Measurements from ENCODE around the gene CEP63. TPM values are rescaled to one million over a fixed set of nuclear protein-coding genes. Genes with fewer than 3 reads are reported as not detected.

CEP63 gene
- total RNA-seq, 1 donor from 2014 or later = 16.8 TPM

- TF ChIP-seq CTCF (IDR thresholded peaks at IDR 0.05; ENCODE audit: unreplicated experiment) = no peak
- no peaks in the 10 kb centered on the region for H3K9me3 Mint-ChIP-seq (ENCODE audit: unreplicated experiment)
- DNase-seq (ENCODE audit: low spot score) = no peak
- H3K27me3 Mint-ChIP-seq (ENCODE audit: unreplicated experiment) = no peaks in the 10 kb centered on the region
- H3K27ac Mint-ChIP-seq (ENCODE audit: unreplicated experiment) = no peak overlapping the region
- no peaks in the 10 kb centered on the region for H3K4me1 Mint-ChIP-seq (ENCODE audit: unreplicated experiment)
- no peaks in the 10 kb centered on the region for H3K36me3 Mint-ChIP-seq (ENCODE audit: low read depth, unreplicated experiment)
- no peak overlapping the region for H3K4me3 Mint-ChIP-seq (ENCODE audit: unreplicated experiment)
These were observed 17.4 kb downstream of the CEP63 start for GRCh38 chr3:134503266-134503665.

- TF ChIP-seq CTCF (IDR thresholded peaks at IDR 0.05; ENCODE audit: unreplicated experiment) = no peak
- H3K9me3 Mint-ChIP-seq (ENCODE audit: unreplicated experiment) = no peaks in the 10 kb centered on the region
These were observed 18.3 kb downstream of the CEP63 start for GRCh38 chr3:134504132-134504531.

DNA sequence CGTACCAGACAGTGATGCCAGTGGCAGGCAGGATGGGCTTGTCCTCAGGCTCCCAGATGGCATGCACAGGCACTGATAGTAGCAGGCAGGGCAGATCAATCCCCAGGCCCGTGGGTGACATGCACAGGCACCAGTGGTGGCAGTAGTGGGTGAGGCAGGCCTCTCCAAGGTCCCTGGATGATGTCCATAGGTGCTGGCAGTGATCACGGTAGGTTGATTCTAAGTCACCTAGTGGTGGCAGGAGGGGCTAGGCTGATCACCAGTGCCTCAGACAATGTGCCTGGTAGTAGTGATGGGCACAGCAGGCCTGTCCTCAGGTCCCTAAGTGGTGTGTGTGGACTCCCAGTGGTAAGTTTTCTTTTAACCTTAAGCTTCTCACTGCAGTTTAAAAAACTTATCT lies 19.6 kb downstream of the CEP63 start:
- no peak overlapping the region for H3K4me3 Mint-ChIP-seq (ENCODE audit: unreplicated experiment)
- no peaks in the 10 kb centered on the region for H3K27me3 Mint-ChIP-seq (ENCODE audit: unreplicated experiment)
- TF ChIP-seq CTCF (IDR thresholded peaks at IDR 0.05; ENCODE audit: unreplicated experiment) = no peak
- H3K4me1 Mint-ChIP-seq (ENCODE audit: unreplicated experiment) = no peaks in the 10 kb centered on the region
- H3K9me3 Mint-ChIP-seq (ENCODE audit: unreplicated experiment) = no peaks in the 10 kb centered on the region
- H3K36me3 Mint-ChIP-seq (ENCODE audit: low read depth, unreplicated experiment) = peaks cover 7% of the 10 kb centered on the region
- no peak for DNase-seq (ENCODE audit: low spot score)
- H3K27ac Mint-ChIP-seq (ENCODE audit: unreplicated experiment) = no peak overlapping the region

More at GRCh38 chr3:134504132-134504531, 18.3 kb downstream of the CEP63 start:
- Mint-ChIP-seq H3K4me1 (ENCODE audit: unreplicated experiment) (no peaks in the 10 kb centered on the region), H3K4me3 (ENCODE audit: unreplicated experiment) (no peak overlapping the region), H3K27me3 (ENCODE audit: unreplicated experiment) (no peaks in the 10 kb centered on the region), H3K27ac (ENCODE audit: unreplicated experiment) (no peak overlapping the region), H3K36me3 (ENCODE audit: low read depth, unreplicated experiment) (peaks cover 4% of the 10 kb centered on the region)
- DNase-seq (ENCODE audit: low spot score) = no peak

- no peak for DNase-seq (ENCODE audit: low spot score)
- Mint-ChIP-seq H3K4me1 (ENCODE audit: unreplicated experiment) (peaks cover 5% of the 10 kb centered on the region), H3K27me3 (ENCODE audit: unreplicated experiment) (no peaks in the 10 kb centered on the region), H3K9me3 (ENCODE audit: unreplicated experiment) (no peaks in the 10 kb centered on the region), H3K27ac (ENCODE audit: unreplicated experiment) (no peak overlapping the region), H3K36me3 (ENCODE audit: low read depth, unreplicated experiment) (peaks cover 16% of the 10 kb centered on the region), H3K4me3 (ENCODE audit: unreplicated experiment) (peak overlapping the region; percentile 8)
- no peak for TF ChIP-seq CTCF (IDR thresholded peaks at IDR 0.05; ENCODE audit: unreplicated experiment)
These were observed 25.6 kb downstream of the CEP63 start for GRCh38 chr3:134511500-134511899.

DNA sequence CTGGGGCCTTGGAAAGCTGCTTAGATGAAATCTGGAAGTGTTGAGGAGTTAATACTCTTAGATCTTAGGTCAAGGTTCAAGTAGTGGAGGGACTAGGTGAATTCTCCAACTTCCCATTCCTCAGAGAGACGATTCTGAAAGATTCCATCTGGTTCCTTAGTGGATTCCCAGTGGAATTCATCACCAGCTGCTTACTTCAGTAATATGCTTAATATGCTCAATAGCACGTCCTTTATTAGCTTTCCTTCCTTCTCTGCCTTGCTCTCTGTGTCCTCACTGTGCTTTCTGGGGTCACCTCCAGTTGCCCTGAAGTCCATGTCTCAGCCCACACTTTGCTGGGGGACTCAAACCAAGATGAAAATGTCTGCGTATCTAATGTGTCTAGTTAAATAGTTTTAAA lies 31.0 kb downstream of the CEP63 start:
- peak overlapping the region; percentile 33 for H3K4me3 Mint-ChIP-seq (ENCODE audit: unreplicated experiment)
- TF ChIP-seq CTCF (IDR thresholded peaks at IDR 0.05; ENCODE audit: unreplicated experiment) = no peak
- no peak for DNase-seq (ENCODE audit: low spot score)
- H3K4me1 Mint-ChIP-seq (ENCODE audit: unreplicated experiment) = no peaks in the 10 kb centered on the region
- peaks cover 4% of the 10 kb centered on the region for H3K36me3 Mint-ChIP-seq (ENCODE audit: low read depth, unreplicated experiment)
- H3K9me3 Mint-ChIP-seq (ENCODE audit: unreplicated experiment) = no peaks in the 10 kb centered on the region
- H3K27me3 Mint-ChIP-seq (ENCODE audit: unreplicated experiment) = no peaks in the 10 kb centered on the region
- H3K27ac Mint-ChIP-seq (ENCODE audit: unreplicated experiment) = no peak overlapping the region
